Stomach (tissue), 4 donors: ENCODE results near the gene TGFB1I1.

ENCODE experiments used
- POLR2A ChIP-seq, 4 donors: fragments of 450-650 bp; IDR thresholded peaks; one replicate each; pipeline ENCODE4 v1.6.1; 2016; ENCODE audit warnings: antibody characterized with exemption in 4 of 4, control low read depth in 2 of 4, mild to moderate bottlenecking in 1 of 4, moderate library complexity in 1 of 4
- POLR2AphosphoS5 ChIP-seq, 3 donors: sonication (generic); formaldehyde crosslinking; IDR thresholded peaks; one replicate each; pipeline ENCODE4 v1.6.1; 2016; ENCODE audit warnings: antibody characterized with exemption in 3 of 3

GRCh38 chr16:31451681-31452351, 20.1 kb upstream of the TGFB1I1 start:
- TF ChIP-seq POLR2AphosphoS5 (IDR thresholded peaks at IDR 0.05) (peak in 1 of 3 donors; percentile 5), POLR2A (IDR thresholded peaks at IDR 0.05) (no peak)
